ENCODE data around the gene TBX1.

TBX1 gene

DNA sequence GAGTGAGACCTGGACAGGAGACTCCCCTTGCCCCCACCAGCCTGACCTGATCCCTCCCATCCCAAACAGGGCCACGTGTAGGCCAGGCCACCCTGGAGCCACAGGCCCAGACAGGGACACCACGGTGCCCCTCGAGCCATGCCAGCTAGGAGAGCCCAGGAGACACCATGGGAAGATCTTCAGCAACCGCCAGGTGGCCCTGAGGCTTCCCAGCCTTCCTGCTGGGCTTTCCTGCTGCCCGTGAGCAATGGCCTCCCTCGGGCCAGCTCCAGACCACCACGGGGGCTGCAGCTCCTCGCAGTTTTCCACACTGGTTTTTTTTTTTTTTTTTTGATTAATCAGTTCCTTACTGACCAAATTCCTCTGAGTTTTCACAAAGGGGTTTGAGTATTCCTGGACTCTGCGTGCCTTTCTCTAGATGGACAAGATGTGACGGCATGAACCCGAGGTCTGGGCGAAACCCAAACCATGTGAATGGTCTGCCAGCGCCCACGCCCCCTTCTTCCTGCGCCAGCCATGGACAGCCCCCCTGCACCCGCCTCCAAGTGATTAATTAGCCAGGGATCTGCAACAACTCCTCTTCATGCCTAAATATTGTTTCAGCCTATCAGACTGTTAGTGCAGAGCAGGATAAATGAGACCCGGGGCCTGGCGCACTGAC is 40.9 kb downstream of the TBX1 start:
- no peak for DNase-seq

- no peak for DNase-seq
These were observed 41.7 kb downstream of the TBX1 start for GRCh38 chr22:19802001-19802893.

GRCh38 chr22:19802894-19803735 is 42.5 kb downstream of the TBX1 start:
- DNase-seq = no peak

GRCh38 chr22:19803736-19804267 is 43.2 kb downstream of the TBX1 start:
- DNase-seq = no peak

GRCh38 chr22:19805821-19806212 is 45.2 kb downstream of the TBX1 start:
- DNase-seq = no peak

DNA sequence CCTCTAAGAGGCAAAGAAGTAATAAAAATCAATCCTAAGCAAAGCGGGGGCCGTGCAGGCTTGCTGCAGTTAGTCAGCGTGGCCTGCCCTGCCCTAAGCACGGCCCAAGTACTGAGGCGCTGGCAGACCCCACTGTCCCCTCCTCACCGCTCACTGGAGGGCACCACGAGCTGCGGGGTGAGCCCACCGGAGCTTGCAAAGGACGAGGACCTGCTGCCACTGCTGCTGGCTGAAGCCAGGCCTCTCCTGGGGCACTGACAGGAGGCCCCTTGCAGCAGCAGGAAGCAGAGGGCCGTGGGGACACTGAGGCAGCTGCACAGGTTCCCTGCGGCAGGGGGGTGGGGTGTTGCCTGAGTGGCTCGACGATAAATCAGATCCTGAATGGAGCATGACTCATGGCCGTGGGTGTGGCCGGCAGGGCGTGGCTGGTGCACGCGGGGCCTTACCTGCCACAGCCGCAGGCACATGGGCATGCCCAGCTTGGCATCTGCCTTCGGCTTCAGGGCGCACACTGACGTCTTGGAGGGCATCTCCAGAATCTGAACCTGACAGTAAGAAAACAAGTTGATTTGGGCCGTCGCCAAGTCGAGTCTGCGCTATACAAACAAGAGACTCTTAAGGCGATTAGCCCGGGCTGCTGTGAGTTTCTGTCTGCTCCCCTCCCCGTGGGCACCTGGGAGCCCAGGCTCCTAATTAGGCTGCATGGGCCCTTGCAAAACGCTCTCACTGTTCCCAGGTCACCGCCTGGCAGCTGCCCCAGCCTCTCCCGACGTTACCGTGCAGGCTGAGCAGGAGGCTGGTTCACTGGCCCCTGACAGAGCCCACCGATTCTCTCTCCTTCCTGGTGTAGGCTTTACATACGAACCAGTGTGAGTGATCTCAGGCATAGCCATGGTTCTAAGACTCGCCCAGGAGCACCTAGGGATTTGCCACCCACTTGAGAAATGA is 45.9 kb downstream of the TBX1 start:
- DNase-seq = peak; percentile 41

- no peak for DNase-seq
These were observed 46.8 kb downstream of the TBX1 start for GRCh38 chr22:19807161-19807913.

DNA sequence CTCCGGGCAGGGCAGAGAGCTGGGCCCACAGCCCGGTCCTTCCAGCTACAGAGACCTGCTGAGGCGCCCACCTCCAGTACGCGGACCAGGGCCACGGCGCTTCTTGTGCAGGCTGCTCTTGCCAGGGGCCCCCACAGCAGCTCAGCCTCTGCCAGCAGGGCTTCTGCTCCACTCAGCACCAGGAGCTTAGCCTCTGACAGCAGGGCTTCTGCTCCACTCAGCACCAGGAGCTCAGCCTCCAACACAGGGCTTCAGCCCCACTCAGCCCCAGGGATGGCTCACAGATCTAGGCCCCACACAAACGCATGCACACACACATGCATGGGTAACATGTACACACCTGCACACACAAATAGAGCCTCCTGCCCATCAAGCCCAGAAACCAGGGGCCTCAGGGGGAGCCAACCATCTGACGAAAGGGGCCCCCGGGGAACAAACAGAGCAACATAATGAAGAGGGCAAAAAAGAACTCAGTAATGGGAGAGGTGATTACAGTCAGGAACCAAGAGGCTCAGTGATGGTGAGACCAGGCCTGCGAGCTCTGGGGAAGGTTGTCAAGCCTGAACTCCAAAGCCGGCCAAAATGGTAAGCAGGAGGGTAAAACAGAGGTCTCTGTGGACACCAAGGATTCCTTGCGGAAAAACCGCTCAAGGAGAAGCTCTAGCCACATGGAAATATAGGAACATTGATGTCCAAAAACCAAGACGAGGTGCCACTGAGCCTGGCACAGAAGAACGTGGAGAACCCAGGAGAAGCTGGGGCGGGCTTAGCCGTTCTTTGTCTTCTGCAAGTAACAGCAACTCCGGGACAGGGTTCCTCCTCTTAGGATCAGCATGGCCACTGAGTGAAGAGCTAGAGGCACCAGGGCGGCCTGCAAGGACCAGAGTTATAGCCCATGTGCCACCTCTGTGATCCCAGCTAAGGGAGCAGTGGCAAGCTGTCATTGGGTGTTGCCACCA is 47.6 kb downstream of the TBX1 start:
- DNase-seq = no peak

- DNase-seq = no peak
These were observed 48.4 kb downstream of the TBX1 start for GRCh38 chr22:19808873-19809478.

GRCh38 chr22:19809741-19810140 is 49.2 kb downstream of the TBX1 start:
- DNase-seq = no peak

DNA sequence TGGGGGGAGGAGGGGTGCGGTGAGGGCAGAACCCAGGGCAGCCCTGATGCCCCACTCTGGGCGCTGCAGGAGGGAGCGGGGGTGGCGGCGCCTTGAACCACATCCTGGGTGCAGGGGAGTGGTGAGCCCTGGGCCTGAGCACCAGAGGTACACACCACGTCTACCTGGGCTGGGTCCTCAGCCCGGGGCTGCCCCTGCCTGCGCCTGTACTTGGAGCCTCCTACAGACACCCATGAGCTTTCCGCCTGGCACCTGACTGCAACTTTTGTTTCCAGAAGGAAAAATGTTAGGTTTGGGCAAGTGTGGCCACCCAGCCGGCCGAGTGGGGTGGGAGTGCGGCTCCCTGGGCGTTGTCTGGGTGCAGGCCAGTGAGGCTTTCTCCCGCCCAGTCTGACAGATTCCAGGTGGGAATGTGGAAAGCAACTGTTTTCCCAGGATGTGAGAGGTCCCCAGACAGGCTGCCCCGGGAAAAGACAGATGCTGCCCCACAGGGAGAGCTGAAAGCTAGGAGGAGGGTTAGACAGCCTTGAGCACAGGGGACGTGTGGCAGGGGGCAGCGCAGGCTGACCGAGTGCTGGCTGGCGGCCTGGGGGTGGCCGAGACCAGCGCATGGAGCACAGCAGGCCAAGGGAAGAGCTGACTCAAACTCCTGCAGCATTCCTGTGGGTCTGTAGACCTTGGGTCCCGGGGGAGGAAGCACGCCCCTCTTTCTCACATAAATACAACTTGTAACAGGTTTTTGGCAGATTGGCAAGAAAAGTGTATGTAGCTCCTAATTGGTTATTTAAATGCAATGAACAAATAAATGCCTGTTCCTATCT is 50.0 kb downstream of the TBX1 start:
- DNase-seq = no peak

DNA sequence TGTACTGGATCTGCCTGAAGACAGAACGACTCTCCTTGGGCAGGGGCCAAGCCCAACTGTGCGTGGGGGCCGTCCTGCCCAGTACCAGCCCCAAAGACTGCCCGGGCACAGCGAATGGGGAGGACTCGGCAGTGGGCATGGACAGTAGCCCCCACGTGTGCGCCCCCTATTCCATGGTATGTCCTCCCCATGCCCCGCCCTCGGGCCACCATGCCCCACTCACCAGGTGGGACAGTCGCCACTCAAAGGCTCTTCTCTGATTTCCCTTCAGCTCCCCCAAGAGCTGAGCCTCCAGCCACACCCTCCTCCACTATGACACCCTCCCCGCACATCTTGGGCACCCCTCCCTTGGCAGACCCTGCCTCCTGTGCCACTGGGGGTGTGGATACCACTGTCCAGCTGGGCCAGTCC is 50.6 kb downstream of the TBX1 start:
- DNase-seq = no peak

DNA sequence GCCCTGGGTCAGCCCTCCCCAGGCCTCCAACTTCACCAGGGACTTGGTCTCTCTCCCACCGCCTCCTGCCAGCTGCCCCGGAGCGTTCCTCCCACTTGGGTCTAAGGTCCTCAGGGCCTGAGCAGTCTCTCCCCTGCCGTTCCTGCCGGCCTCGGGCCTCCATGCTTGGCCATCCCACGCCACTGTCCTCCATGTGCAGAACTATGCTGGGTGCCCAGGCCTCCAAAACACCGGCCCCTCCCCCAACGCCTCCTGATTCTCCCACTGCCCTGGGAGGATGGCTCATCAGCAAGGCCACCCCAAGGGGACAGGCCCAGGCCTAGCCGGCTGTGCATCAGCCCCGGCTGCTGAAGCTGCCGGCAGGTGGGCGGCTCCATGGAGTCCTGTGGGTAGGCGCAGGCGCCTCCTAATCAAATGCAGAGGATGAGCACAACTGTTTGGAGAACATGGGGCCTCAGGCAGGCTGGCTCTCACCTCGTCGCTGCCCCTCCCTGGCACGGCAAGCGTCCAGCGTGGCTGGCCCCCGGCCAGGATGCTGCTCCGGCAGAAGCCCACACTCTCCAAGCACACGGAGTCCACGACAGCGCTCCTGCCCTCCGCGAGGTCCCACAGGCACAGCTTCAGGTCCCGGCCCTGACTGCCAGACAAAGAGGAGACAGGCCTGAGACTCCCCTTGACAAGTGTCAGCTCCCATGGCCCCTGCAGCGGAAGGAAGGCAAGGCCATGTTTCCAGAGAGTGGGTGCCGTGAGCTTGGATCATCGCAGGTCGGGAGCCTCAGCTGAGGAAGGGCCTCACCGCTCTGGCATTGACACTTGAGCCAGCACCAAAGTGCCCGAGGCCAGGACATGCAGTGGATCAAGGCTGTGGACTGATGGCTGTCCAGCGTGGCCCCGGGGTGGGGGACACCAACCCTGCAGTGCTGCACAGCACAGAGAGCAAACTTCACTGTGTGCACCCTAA is 51.5 kb downstream of the TBX1 start:
- no peak for DNase-seq

GRCh38 chr22:19812910-19813309 is 52.3 kb downstream of the TBX1 start:
- no peak for DNase-seq

DNA sequence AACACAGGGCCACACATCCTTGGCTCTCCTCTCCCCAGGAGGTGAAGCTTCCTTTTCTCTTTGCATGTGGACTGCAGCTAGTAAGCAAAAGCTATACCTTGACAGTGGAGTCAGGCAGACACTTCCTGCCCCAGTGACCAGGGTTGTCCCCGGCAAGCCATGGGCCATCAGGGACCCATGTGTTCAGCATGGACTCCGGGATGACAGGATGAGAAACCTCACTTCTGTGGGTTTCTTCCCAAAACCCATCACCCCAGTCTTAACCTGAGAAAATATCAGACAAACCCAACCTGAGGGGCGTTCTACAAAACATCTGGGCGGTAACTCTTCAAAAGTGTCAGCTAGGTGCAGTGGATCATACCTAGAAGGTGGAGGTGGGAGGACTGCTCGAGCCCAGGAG is 53.9 kb downstream of the TBX1 start:
- DNase-seq = no peak

- peak; percentile 48 for DNase-seq
These were observed 54.7 kb downstream of the TBX1 start for GRCh38 chr22:19815093-19815822.

Measured in hematopoietic multipotent progenitor cell treated with erythropoietin and hydrocortisone succinate and interleukin-3 and kit ligand, for 6 days (in vitro differentiated cells).